ENCODE measurements around the gene WDR27.

DNA sequence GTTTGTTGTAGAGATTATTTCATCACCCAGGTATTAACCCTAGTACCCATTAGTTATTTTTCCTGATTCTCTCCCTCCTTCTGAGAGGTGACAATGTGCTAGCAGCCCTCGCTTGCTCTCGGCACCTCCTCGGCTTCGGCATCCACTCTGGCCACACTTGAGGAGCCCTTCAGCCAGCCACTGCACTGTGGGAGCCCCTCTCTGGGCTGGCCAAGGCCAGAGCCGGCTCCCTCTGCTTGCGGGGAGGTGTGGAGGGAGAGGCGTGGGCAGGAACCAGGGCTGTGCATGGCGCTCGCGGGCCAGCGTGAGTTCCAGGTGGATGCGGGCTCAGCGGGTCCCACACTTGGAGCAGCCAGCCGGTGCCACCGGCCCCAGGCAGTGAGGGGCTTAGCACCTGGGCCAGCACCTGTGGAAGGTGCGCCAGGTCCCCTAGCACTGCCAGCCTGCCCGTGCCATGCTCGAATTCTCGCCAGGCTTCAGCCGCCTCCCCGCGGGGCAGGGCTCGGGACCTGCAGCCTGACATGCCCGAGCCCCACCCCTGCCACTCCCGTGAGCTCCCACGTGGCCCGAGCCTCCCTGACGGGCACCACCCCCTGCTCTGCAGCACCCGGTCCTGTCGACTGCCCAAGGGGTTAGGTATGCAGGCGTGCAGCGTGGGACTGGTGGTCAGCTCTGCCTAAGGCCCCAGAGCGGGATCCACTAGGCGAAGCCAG lies 221.9 kb downstream of the WDR27 start:
- TF ChIP-seq, protein P1, sequence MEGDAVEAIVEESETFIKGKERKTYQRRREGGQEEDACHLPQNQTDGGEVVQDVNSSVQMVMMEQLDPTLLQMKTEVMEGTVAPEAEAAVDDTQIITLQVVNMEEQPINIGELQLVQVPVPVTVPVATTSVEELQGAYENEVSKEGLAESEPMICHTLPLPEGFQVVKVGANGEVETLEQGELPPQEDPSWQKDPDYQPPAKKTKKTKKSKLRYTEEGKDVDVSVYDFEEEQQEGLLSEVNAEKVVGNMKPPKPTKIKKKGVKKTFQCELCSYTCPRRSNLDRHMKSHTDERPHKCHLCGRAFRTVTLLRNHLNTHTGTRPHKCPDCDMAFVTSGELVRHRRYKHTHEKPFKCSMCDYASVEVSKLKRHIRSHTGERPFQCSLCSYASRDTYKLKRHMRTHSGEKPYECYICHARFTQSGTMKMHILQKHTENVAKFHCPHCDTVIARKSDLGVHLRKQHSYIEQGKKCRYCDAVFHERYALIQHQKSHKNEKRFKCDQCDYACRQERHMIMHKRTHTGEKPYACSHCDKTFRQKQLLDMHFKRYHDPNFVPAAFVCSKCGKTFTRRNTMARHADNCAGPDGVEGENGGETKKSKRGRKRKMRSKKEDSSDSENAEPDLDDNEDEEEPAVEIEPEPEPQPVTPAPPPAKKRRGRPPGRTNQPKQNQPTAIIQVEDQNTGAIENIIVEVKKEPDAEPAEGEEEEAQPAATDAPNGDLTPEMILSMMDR (IDR thresholded peaks at IDR 0.05; ENCODE audit: poor library complexity, severe bottlenecking): no peak
- TF ChIP-seq MXI1 (conservative IDR thresholded peaks at IDR 0.05; ENCODE audit: poor library complexity, severe bottlenecking) (no peak), SMC3 (conservative IDR thresholded peaks at IDR 0.05; ENCODE audit: poor library complexity) (no peak), EZH2 (IDR thresholded peaks at IDR 0.05; ENCODE audit: borderline replicate concordance, insufficient read depth, low read length, poor library complexity, severe bottlenecking) (no peak), EP300 (conservative IDR thresholded peaks at IDR 0.05; ENCODE audit: poor library complexity, severe bottlenecking) (no peak), RAD21 (conservative IDR thresholded peaks at IDR 0.05) (no peak), REST (IDR thresholded peaks at IDR 0.05; ENCODE audit: borderline replicate concordance) (no peak), POLR2AphosphoS5 (IDR thresholded peaks at IDR 0.05) (no peak)

Measured in neural cell (in vitro differentiated cells).